ENCODE data around the gene TMEM163. TPM values are rescaled to one million over a fixed set of nuclear protein-coding genes. Genes with fewer than 3 reads are reported as not detected.

The TMEM163 gene
- polyA plus RNA-seq, 1 donor from 2014 or later, result 3.5 TPM

GRCh38 chr2:134532537-134532936, 186.3 kb downstream of the TMEM163 start:
- no peaks in the 10 kb centered on the region for H3K36me3 ChIP-seq (ENCODE audit: insufficient read depth, low read length)
- H3F3A ChIP-seq (ENCODE audit: insufficient read depth, low read length, poor library complexity, severe bottlenecking), result no peaks in the 10 kb centered on the region
- H3K9ac ChIP-seq (ENCODE audit: low read length), result no peak overlapping the region
- no peaks in the 10 kb centered on the region for H3K27me3 ChIP-seq (ENCODE audit: insufficient read depth, low read depth, low read length)
- H3K79me2 ChIP-seq (replicated peaks; ENCODE audit: insufficient read depth, low read length), result no peaks in the 10 kb centered on the region
- H2AFZ ChIP-seq (ENCODE audit: low read depth, low read length), result no peak overlapping the region
- H3K27ac ChIP-seq (ENCODE audit: low read length), result no peak overlapping the region
- H3K4me2 ChIP-seq (ENCODE audit: low read length), result no peak overlapping the region
- TF ChIP-seq RAD21 (conservative IDR thresholded peaks at IDR 0.05) (no peak), TAF1 (IDR thresholded peaks at IDR 0.05; ENCODE audit: low read depth) (no peak), EZH2 (IDR thresholded peaks at IDR 0.05; ENCODE audit: borderline replicate concordance, insufficient read depth, low read length, poor library complexity, severe bottlenecking) (no peak), CTCF (IDR thresholded peaks at IDR 0.05; ENCODE audit: poor library complexity, severe bottlenecking) (no peak), POLR2AphosphoS5 (IDR thresholded peaks at IDR 0.05) (no peak), MXI1 (conservative IDR thresholded peaks at IDR 0.05; ENCODE audit: poor library complexity, severe bottlenecking) (no peak), REST (IDR thresholded peaks at IDR 0.05; ENCODE audit: borderline replicate concordance) (no peak), EP300 (conservative IDR thresholded peaks at IDR 0.05; ENCODE audit: poor library complexity, severe bottlenecking) (no peak), SMC3 (conservative IDR thresholded peaks at IDR 0.05; ENCODE audit: poor library complexity) (no peak)
- no peaks in the 10 kb centered on the region for H3K9me3 ChIP-seq (ENCODE audit: low read length)
- H4K20me1 ChIP-seq (ENCODE audit: insufficient read depth), result no peaks in the 10 kb centered on the region
- no peak overlapping the region for H3K4me3 ChIP-seq (ENCODE audit: low read length)
- no peaks in the 10 kb centered on the region for H3K9me2 ChIP-seq (ENCODE audit: insufficient read depth, low read length)

- Histone ChIP-seq H3K4me3 (ENCODE audit: low read length) (no peak overlapping the region), H3K9me3 (ENCODE audit: low read length) (no peaks in the 10 kb centered on the region), H4K20me1 (ENCODE audit: insufficient read depth) (no peaks in the 10 kb centered on the region), H3K36me3 (ENCODE audit: insufficient read depth, low read length) (no peaks in the 10 kb centered on the region), H3K27me3 (ENCODE audit: insufficient read depth, low read depth, low read length) (peaks cover 4% of the 10 kb centered on the region), H3F3A (ENCODE audit: insufficient read depth, low read length, poor library complexity, severe bottlenecking) (no peaks in the 10 kb centered on the region), H3K79me2 (replicated peaks; ENCODE audit: insufficient read depth, low read length) (no peaks in the 10 kb centered on the region), H2AFZ (ENCODE audit: low read depth, low read length) (no peak overlapping the region), H3K9me2 (ENCODE audit: insufficient read depth, low read length) (no peaks in the 10 kb centered on the region), H3K27ac (ENCODE audit: low read length) (no peak overlapping the region), H3K9ac (ENCODE audit: low read length) (no peak overlapping the region), H3K4me2 (ENCODE audit: low read length) (no peak overlapping the region)
- TF ChIP-seq CTCF (IDR thresholded peaks at IDR 0.05; ENCODE audit: poor library complexity, severe bottlenecking) (no peak), EP300 (conservative IDR thresholded peaks at IDR 0.05; ENCODE audit: poor library complexity, severe bottlenecking) (no peak), EZH2 (IDR thresholded peaks at IDR 0.05; ENCODE audit: borderline replicate concordance, insufficient read depth, low read length, poor library complexity, severe bottlenecking) (no peak), RAD21 (conservative IDR thresholded peaks at IDR 0.05) (no peak), REST (IDR thresholded peaks at IDR 0.05; ENCODE audit: borderline replicate concordance) (no peak), MXI1 (conservative IDR thresholded peaks at IDR 0.05; ENCODE audit: poor library complexity, severe bottlenecking) (no peak), SMC3 (conservative IDR thresholded peaks at IDR 0.05; ENCODE audit: poor library complexity) (no peak), POLR2AphosphoS5 (IDR thresholded peaks at IDR 0.05) (no peak)
These were observed 191.4 kb downstream of the TMEM163 start for GRCh38 chr2:134527381-134527780.
